GM06990 (cell line): ENCODE data around the gene DPP10.

Experiments used
- DNase-seq: peaks from one replicate; pipeline ENCODE4 v3.0.0-alpha.2; 2011; ENCODE audit not compliant: insufficient read length; ENCODE audit errors: extremely low read depth
- H3K27me3 ChIP-seq: replicated peaks from 2 replicates; pipeline ENCODE4 v1.6.0; 2011; ENCODE audit warnings: low read length; ENCODE audit not compliant: control insufficient read depth, insufficient read depth
- H3K36me3 ChIP-seq: 2 replicates; pipeline ENCODE4 v1.5.1; 2011; ENCODE audit warnings: low read length; ENCODE audit not compliant: control insufficient read depth, insufficient read depth
- H3K4me3 ChIP-seq: replicated peaks from 2 replicates; pipeline ENCODE4 v1.5.1; 2011; ENCODE audit warnings: low read depth, mild to moderate bottlenecking, control low read depth, low read length
- TF ChIP-seq, protein P1 (sequence below): IDR thresholded peaks from 2 replicates; pipeline ENCODE4 v1.5.1; 2011; ENCODE audit warnings: low read length, control low read depth, mild to moderate bottlenecking, inconsistent platforms; ENCODE audit not compliant: insufficient read depth, poor library complexity, severe bottlenecking

The DPP10 gene

DNA sequence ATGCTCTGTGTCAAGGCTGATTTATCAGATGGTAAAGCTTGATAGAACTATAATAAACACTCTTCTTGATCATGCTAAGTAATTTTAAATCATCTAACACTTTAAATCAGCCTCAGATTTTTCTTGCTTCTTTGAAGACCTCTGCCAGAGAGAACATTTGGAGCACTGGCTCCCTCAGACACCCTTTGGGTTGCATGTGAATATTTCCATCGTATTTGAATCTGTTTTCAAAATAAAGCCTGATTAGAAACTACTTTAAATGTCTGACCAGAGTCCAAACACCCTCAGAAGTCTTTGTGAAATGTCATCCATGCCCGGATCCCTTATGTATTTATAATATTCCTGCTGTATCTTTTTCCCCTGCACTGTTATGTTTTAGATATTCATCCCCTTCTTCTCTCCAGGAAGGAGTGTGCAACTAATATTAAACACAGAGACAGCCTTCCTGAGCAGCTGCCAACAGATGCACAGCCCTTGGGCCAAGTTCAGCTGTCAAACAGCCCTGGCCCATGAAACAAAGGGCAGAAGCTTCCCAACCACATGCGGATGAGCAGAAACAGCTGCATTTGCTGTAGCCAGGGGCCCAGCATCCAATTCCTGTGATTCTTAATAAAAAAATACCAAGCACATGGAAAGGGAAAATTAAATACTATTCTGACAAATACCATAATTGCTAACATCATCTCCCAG, 46.5 kb downstream of the DPP10 start:
- no peak for DNase-seq

DNA sequence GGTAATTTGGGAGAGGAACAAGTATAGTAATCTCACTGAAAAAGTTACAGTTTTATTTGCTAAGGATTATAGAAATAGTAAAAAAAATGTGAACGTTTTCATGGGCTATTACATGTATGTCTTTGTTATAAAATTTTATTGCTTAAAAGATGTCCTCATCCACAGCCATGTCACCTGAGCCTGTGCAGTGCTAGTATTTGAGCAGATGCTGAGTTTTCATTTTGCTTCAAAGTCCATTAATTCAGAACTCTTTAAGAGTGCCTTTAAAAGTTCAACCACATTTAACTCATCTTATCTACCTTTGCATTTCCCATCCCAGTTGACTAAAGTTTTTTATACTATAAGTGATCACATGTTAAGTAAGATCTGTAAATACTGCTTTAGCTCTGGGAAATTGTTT, 52.6 kb downstream of the DPP10 start:
- DNase-seq = no peak
- no peaks in the 10 kb centered on the region for H3K36me3 ChIP-seq
- no peak overlapping the region for H3K4me3 ChIP-seq
- TF ChIP-seq, protein P1, sequence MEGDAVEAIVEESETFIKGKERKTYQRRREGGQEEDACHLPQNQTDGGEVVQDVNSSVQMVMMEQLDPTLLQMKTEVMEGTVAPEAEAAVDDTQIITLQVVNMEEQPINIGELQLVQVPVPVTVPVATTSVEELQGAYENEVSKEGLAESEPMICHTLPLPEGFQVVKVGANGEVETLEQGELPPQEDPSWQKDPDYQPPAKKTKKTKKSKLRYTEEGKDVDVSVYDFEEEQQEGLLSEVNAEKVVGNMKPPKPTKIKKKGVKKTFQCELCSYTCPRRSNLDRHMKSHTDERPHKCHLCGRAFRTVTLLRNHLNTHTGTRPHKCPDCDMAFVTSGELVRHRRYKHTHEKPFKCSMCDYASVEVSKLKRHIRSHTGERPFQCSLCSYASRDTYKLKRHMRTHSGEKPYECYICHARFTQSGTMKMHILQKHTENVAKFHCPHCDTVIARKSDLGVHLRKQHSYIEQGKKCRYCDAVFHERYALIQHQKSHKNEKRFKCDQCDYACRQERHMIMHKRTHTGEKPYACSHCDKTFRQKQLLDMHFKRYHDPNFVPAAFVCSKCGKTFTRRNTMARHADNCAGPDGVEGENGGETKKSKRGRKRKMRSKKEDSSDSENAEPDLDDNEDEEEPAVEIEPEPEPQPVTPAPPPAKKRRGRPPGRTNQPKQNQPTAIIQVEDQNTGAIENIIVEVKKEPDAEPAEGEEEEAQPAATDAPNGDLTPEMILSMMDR = no peak
- no peaks in the 10 kb centered on the region for H3K27me3 ChIP-seq

More for the DNA sequence above, 46.5 kb downstream of the DPP10 start:
- no peaks in the 10 kb centered on the region for H3K27me3 ChIP-seq
- TF ChIP-seq, protein P1 = no peak
- no peaks in the 10 kb centered on the region for H3K36me3 ChIP-seq
- no peak overlapping the region for H3K4me3 ChIP-seq

DNA sequence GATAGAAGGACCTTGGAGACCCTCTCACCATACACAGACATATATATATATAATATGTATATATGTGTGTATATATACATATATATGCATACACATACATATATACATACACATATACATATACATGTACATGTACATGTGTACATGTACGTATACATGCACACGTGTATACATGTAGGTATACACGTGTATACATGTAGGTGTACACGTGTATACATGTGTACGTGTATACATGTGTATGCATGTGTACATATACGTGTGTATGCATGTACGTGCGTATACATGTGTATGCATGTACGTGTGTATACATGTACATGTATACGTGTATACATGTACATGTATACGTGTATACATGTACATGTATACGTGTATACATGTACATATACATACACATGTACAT, 54.5 kb downstream of the DPP10 start:
- Histone ChIP-seq H3K4me3 (no peak overlapping the region), H3K36me3 (no peaks in the 10 kb centered on the region), H3K27me3 (no peaks in the 10 kb centered on the region)
- TF ChIP-seq, protein P1 = no peak
- no peak for DNase-seq

DNA sequence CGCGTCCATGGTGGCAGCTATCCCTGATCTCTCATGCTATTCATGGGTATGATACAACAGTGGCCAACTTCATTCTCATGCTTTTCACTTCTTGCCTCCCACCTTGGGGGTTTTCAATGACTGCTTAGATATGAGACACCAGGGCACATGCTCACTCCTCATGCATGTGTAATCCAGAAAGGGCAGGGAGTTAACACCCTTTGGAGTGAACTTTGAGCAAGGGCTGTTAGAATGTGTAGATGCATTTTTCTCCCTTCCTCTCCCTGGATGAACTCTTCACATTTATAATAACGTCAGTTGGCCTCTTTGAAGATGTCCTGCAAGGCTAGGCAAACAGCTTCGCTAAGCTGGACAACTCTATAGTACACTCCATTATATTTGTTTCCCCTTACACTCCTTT, 56.7 kb downstream of the DPP10 start:
- Histone ChIP-seq H3K27me3 (no peaks in the 10 kb centered on the region), H3K4me3 (no peak overlapping the region), H3K36me3 (no peaks in the 10 kb centered on the region)
- no peak for DNase-seq
- TF ChIP-seq, protein P1 = no peak

DNA sequence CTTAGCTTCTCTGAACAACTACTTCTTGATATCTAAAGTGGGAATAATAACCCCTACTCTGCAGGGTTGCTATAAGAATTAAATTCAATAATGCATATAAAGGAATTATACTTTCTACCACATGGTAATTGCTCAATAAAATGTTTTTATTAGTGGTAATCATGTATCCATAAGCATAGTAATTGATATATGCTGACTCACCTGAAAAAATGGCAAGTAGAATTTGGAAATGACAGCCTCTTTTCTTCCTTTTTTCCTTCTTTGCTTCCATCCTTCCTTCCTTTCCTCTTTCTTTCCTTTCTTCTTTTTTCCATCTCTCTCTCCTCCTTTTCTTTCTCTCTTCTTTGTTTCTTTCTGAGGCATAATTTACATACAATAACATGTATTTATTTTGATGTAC, 65.3 kb downstream of the DPP10 start:
- TF ChIP-seq, protein P1 = no peak
- no peaks in the 10 kb centered on the region for H3K27me3 ChIP-seq
- no peaks in the 10 kb centered on the region for H3K36me3 ChIP-seq
- no peak overlapping the region for H3K4me3 ChIP-seq
- DNase-seq = no peak

DNA sequence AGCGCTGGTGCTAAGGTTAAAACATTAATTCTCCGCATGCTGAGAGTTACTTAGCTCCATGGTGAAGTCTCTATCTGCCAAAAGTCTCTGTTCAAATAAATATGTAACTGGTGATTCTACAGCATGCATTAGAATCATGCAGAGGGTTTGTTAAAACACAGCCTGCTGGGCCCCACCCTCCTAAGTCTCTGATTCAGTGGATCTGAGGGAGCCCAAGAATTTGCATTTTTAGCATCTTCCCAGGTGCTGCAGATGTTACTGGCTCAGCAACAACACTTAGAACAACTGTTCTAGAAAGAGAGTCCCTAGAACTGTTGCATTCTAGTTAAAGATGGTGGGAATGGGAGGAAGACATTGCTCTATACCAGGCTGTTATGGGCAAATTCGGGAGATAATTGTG, 73.4 kb downstream of the DPP10 start:
- Histone ChIP-seq H3K27me3 (no peaks in the 10 kb centered on the region), H3K4me3 (no peak overlapping the region), H3K36me3 (no peaks in the 10 kb centered on the region)
- DNase-seq = no peak
- TF ChIP-seq, protein P1 = no peak
